ENCODE results near the gene HOATZ.

HOATZ gene

DNA sequence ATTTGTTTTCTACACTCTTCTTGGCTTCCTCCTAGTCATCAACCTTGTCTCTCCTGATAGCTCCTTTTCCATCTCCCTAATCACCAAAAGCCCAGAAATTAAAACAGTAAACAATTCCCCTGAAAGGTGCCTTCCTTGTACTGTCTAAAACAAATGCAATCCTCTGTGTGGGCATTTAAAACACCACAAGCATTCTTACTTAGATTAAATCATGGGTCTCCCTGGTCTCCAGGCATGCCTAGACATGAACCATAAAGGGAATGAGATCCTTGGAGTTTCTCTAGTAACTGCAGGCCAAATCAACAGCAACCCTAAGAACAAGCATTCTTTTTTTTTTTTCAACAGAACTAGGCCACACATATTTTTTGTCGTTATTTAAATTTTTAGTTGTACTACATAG, 4.3 kb upstream of the HOATZ start:
- Mint-ChIP-seq H3K27ac (no peak overlapping the region), H3K4me1 (peaks cover 3% of the 10 kb centered on the region), H3K4me3 (no peak overlapping the region), H3K36me3 (peaks cover 3% of the 10 kb centered on the region), H3K27me3 (peaks cover 44% of the 10 kb centered on the region), H3K9me3 (no peaks in the 10 kb centered on the region)

DNA sequence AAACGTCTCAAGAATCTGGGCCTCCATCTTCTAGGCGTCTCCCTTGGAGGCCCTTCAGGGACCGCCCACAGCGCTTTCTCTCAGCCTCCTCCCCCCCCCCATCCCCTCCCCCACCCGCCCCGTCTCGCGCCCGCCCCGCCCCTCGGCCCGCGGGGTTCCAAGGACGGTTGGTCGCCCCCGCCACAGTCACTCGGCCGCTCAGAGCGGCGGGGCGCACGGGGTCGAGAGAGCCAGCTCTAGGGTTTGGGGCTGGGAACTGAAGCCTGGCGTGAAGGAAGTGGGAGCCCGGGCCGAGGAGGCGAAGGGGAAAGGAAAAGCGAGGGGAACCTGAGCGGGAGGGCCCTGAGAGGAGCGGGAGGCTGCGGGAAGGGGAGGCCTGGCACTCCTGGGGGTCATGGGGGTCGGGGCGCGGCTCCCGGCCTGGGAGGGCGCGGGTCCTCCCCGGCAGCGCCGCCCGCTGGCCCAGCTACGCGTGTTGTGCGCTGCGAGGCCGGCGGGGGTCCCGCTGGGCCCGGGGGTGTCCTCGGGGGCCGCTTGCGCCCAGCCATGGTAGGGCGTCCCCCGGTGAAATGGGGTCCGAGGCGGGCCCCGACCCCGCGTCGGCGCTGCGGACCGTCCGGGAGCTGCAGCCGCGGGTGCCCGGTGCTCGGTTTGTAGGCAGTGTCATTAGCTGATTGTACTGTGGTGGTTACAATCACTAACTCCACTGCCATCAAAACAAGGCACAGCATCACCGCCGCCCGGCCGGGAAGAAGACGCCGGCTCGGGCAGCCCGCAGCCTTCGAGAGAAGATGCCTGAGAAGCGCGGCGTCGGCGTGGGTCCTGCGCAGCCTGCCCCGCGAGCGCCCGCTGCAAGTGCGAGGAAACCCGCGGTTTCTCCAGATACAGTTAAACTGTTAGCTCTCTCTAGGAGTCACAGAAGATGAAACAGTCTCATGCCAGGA, 2.0 kb upstream of the HOATZ start, which contains the start of gene BTG4:
TSS of gene BTG4 (minus strand) at position 91 of the 944 bp plus-strand sequence. CDS start 13,610 bp downstream, outside the sequence.
- H3K36me3 Mint-ChIP-seq: peaks cover 3% of the 10 kb centered on the region
- peak within 1 kb of the TSS; percentile 62 for H3K4me3 Mint-ChIP-seq
- H3K27ac Mint-ChIP-seq: no peak within 1 kb of the TSS
- no peaks in the 10 kb centered on the region for H3K9me3 Mint-ChIP-seq
- peaks cover 3% of the 10 kb centered on the region for H3K4me1 Mint-ChIP-seq
- peaks cover 38% of the 10 kb centered on the region for H3K27me3 Mint-ChIP-seq

DNA sequence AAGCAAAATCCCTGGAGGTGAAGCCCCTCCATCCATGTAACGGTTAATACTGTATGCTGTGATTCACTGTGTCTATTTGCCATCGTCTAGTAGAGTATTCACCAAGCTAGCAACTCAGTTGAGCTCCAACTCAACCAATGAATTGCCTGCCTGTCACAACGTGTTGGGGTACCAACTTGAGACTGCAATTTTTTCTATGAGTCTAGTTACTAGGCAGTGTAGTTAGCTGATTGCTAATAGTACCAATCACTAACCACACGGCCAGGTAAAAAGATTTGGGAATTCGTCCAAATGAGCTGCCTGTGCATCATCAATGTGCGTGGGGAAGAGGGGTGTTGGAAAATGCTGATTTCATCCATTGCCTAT, 1.4 kb upstream of the HOATZ start:
- Mint-ChIP-seq H3K27me3 (peaks cover 34% of the 10 kb centered on the region), H3K4me3 (peak overlapping the region; percentile 57), H3K9me3 (no peaks in the 10 kb centered on the region), H3K4me1 (peaks cover 3% of the 10 kb centered on the region), H3K36me3 (peaks cover 5% of the 10 kb centered on the region), H3K27ac (no peak overlapping the region)

DNA sequence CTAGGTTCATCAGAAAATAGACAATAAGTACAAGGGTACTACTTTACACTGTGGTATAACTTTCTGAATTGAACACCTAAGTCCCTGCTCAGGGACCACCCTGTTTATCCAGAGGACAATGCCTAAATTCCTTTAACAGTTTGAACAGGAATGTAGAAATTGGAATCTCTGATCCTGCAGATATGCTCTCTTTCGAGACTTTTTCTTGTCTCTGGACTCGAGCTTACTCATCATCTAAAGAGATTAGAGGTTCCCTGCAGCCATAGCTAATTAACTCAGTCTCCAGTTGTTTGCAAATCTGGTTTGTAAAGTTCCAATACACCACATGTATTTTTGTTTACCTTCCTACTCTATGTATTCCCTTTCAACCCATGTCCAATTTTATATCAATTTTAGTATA, 1.0 kb downstream of the HOATZ start:
- H3K27ac Mint-ChIP-seq: no peak overlapping the region
- H3K4me3 Mint-ChIP-seq: no peak overlapping the region
- peaks cover 3% of the 10 kb centered on the region for H3K4me1 Mint-ChIP-seq
- peaks cover 29% of the 10 kb centered on the region for H3K27me3 Mint-ChIP-seq
- H3K9me3 Mint-ChIP-seq: no peaks in the 10 kb centered on the region
- H3K36me3 Mint-ChIP-seq: peaks cover 2% of the 10 kb centered on the region

DNA sequence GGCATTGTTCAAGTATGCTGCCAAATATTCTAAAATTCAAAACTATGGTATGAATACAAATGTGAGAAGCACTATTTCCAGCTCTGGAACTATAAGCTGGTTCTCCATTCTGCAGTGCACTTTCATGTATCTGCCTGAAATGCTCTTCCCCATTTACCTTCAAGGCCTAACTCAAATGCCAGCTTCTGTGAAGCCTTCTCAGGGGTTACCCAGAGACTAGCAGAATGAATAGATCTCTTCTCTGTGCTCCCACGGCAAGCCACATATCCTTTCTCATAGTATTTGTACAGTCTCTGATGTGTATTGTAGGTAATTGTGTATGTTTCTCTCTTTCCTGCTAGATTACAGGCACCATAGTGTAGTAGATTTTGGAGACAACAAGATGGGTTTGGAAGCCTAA, 4.1 kb downstream of the HOATZ start:
- H3K27ac Mint-ChIP-seq: no peak overlapping the region
- no peaks in the 10 kb centered on the region for H3K9me3 Mint-ChIP-seq
- H3K36me3 Mint-ChIP-seq: peaks cover 2% of the 10 kb centered on the region
- H3K4me1 Mint-ChIP-seq: peaks cover 5% of the 10 kb centered on the region
- peaks cover 14% of the 10 kb centered on the region for H3K27me3 Mint-ChIP-seq
- H3K4me3 Mint-ChIP-seq: no peak overlapping the region

DNA sequence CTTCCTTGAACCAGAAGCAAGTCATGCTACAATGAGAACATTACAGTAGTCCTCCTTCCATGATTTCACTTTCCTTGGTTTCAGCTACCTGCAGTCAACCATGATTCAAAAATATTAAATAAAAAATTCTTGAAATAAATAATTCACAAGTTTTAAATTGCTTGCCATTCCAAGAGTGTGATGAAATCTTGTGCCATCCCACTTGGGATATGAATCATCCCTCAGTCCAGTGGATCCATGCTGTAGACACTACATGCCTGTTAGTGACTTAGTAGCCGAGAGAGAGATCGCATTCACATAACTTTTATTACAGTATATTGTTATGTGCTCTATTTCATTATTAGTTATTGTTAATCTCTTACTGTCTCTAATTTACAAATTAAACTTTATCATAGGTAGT, 6.0 kb downstream of the HOATZ start:
- H3K27me3 Mint-ChIP-seq: peaks cover 2% of the 10 kb centered on the region
- H3K4me3 Mint-ChIP-seq: no peak overlapping the region
- H3K4me1 Mint-ChIP-seq: peaks cover 5% of the 10 kb centered on the region
- H3K36me3 Mint-ChIP-seq: peaks cover 2% of the 10 kb centered on the region
- H3K9me3 Mint-ChIP-seq: no peaks in the 10 kb centered on the region
- no peak overlapping the region for H3K27ac Mint-ChIP-seq

DNA sequence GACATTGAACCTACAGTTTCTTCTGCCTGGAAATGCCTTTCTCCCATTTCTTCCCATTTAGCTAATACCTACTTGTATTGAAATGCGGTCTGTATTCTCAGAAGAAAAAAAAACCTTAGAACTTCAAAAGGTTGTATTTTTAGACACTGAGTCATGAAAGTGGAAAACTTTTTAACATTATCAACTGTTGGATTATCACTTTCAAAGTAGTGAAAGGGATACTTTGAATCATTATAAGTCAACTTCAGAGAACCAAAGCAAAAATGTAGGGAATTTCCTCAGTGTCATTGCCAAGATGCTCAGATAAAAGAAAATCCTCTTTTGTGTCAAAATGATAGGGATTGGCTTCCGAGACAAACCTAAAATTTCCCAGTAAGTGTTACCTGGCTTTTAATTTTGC, 6.6 kb downstream of the HOATZ start:
- Mint-ChIP-seq H3K4me3 (no peak overlapping the region), H3K9me3 (no peaks in the 10 kb centered on the region), H3K36me3 (peaks cover 2% of the 10 kb centered on the region), H3K27me3 (peaks cover 2% of the 10 kb centered on the region), H3K4me1 (peaks cover 11% of the 10 kb centered on the region), H3K27ac (peak overlapping the region; percentile 24)

DNA sequence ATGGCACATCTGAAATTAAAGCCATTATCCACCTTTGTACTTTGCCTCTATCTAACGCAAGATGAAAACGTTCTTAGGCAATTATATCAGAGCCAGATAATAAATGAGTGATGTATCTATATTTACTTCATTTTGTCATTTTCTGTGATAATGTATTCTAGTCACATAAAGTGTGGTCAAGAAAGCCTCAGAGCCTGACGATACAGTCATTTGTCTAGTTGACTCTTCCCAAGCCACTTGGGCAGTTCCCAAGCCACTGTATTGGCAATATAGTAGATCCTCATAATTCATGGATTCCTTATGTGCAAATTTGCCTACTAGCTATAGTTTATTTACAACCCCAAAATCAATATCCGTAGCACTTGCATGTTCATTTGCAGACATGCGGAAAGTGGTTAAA, 7.8 kb downstream of the HOATZ start:
- no peaks in the 10 kb centered on the region for H3K9me3 Mint-ChIP-seq

DNA sequence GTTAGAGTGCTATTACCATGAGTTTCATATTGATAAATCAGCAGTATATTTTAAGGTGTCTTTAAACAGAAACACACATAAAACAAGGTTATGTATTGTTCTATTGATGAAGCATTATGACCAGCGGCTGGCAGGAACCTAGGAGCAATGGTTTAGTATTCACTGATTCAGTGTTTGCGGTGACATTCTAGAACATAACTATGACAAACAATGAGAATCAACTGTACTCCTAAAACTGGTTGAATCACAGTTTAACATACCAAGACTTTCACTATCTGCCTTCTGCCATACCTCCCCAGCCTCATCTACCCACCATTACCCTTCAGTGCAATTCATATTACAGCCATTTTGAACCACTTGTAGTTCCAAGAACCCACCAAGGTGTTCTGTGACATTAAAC, 8.8 kb downstream of the HOATZ start:
- no peak overlapping the region for H3K27ac Mint-ChIP-seq
- no peaks in the 10 kb centered on the region for H3K36me3 Mint-ChIP-seq
- peaks cover 24% of the 10 kb centered on the region for H3K4me1 Mint-ChIP-seq
- no peak overlapping the region for H3K4me3 Mint-ChIP-seq
- no peaks in the 10 kb centered on the region for H3K9me3 Mint-ChIP-seq
- H3K27me3 Mint-ChIP-seq: no peaks in the 10 kb centered on the region

More for the DNA sequence above, 7.8 kb downstream of the HOATZ start:
- Mint-ChIP-seq H3K27ac (no peak overlapping the region), H3K36me3 (peaks cover 2% of the 10 kb centered on the region), H3K4me1 (peaks cover 18% of the 10 kb centered on the region), H3K4me3 (no peak overlapping the region), H3K27me3 (peaks cover 2% of the 10 kb centered on the region)

DNA sequence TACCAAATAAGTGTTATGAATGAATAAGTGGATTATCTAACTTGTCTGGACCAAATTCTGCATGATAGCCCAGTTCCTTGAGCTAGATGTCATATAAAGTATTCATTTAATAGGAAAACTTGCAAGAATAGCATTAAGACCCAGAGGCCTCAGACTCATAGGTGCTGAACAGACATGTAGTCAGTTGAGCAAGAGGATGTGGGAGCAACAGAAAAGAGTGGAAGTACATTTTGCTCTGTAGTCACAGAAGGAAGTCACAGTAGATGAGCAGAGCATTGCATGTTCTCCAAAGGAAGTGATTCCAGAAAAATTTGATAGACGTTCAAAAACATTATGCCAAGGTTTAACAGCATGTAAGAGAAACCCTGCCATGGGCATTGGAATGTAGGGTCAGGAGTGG, 9.5 kb downstream of the HOATZ start:
- Mint-ChIP-seq H3K9me3 (no peaks in the 10 kb centered on the region), H3K27ac (peak overlapping the region; percentile 1), H3K4me1 (peaks cover 31% of the 10 kb centered on the region), H3K27me3 (no peaks in the 10 kb centered on the region), H3K4me3 (no peak overlapping the region), H3K36me3 (no peaks in the 10 kb centered on the region)

DNA sequence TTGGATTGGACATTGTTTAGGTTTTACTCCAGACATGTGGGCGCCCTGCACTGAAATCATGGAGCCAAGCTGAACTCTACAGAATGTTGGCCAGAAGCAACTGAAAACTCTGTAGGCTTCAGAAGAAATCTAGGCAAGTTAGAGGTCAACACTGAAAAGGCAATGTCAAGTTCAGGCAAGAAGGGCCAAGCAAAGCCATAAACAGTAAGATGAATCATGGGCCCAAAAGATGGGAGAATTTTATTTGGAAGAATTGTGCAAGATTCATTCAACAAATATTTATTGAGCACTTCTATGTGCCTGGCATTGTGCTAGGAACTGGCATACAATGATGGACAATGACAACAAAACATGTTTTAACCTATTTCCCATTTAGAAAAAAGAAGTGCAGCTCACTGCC, 10.9 kb downstream of the HOATZ start:
- Mint-ChIP-seq H3K9me3 (no peaks in the 10 kb centered on the region), H3K4me1 (peaks cover 38% of the 10 kb centered on the region), H3K36me3 (no peaks in the 10 kb centered on the region), H3K4me3 (no peak overlapping the region), H3K27me3 (no peaks in the 10 kb centered on the region), H3K27ac (no peak overlapping the region)

DNA sequence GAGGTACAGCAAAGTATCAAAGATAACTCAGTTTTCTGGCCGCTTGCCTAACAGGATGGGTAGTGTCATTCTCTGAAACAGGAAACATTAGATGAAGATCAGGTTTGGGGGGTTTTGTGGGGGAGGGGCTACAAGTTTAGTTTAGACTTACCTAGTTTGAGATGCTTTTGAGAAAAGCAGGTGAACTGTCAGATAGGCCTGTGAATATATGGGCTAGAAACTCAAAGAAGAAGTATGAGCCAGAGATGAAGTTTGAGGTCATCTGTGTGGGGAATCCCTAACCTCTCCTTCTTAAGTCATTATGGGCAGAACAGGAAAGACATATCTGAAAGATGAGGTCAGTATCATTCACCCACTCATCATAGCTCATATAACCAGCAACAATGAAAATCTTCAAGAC, 11.9 kb downstream of the HOATZ start:
- peaks cover 38% of the 10 kb centered on the region for H3K4me1 Mint-ChIP-seq
- no peak overlapping the region for H3K27ac Mint-ChIP-seq
- no peaks in the 10 kb centered on the region for H3K9me3 Mint-ChIP-seq
- no peaks in the 10 kb centered on the region for H3K36me3 Mint-ChIP-seq
- H3K4me3 Mint-ChIP-seq: no peak overlapping the region
- H3K27me3 Mint-ChIP-seq: no peaks in the 10 kb centered on the region

DNA sequence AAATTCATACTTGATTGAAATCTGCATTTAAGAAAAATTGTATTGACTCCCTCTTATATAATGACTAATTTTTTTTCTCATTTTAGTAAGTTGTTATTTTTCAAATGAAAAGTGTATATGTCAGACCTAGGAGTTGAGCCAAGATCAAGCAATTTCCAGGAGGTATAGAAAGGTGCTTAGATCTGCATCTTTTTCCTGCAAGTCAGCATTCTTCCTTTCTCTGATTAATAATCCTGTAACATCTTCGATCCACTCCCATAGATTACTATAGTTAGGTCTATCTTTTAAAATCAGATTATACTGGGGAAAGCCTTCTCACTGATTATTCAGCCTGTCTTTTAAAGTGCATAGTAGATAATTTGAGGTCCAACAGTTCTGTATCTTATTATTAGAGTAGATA, 12.7 kb downstream of the HOATZ start:
- Mint-ChIP-seq H3K9me3 (no peaks in the 10 kb centered on the region), H3K27ac (no peak overlapping the region), H3K27me3 (no peaks in the 10 kb centered on the region), H3K4me1 (peaks cover 43% of the 10 kb centered on the region), H3K36me3 (no peaks in the 10 kb centered on the region), H3K4me3 (no peak overlapping the region)

DNA sequence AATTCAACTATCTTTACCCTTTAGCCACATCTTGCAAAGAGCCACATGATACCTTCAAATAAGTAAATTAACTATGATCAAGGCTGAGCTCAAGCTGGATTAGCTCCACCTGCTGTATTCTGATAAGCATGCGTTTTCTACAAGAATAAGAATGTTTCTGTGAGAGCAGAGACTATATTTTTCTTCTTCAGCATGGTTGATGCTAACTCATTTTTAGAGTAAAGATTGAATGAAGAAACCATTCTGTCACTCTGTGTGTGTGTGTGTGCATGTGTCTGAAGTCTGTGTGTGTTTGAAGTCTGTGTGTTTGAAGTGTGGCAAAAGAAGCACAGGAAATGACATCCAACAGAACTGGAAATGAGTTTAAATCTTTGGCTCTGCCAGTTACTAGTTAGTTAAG, 14.0 kb downstream of the HOATZ start:
- peaks cover 45% of the 10 kb centered on the region for H3K4me1 Mint-ChIP-seq
- no peaks in the 10 kb centered on the region for H3K36me3 Mint-ChIP-seq
- H3K9me3 Mint-ChIP-seq: no peaks in the 10 kb centered on the region
- H3K4me3 Mint-ChIP-seq: peak overlapping the region; percentile 5
- peak overlapping the region; percentile 57 for H3K27ac Mint-ChIP-seq
- no peaks in the 10 kb centered on the region for H3K27me3 Mint-ChIP-seq

DNA sequence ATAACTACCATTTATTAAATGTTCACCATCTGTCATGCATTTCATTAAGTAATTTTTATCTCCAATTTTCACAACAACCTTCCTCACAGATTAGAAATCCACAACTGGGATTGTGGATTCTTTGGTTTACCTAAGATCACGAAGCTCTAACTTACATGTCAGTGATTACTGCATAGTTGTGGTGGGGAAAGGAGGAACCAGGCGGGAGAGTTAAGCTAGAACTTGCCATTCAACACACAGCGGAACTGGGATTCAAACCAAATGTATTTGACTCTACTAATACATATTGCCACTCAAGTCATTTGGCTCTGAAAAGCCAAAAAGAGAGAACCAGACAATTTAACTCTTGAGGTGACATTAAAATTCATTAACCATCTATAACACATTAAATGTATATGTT, 15.5 kb downstream of the HOATZ start:
- Mint-ChIP-seq H3K27ac (no peak overlapping the region), H3K4me1 (peaks cover 45% of the 10 kb centered on the region), H3K4me3 (no peak overlapping the region), H3K9me3 (no peaks in the 10 kb centered on the region), H3K36me3 (no peaks in the 10 kb centered on the region), H3K27me3 (peaks cover 9% of the 10 kb centered on the region)

DNA sequence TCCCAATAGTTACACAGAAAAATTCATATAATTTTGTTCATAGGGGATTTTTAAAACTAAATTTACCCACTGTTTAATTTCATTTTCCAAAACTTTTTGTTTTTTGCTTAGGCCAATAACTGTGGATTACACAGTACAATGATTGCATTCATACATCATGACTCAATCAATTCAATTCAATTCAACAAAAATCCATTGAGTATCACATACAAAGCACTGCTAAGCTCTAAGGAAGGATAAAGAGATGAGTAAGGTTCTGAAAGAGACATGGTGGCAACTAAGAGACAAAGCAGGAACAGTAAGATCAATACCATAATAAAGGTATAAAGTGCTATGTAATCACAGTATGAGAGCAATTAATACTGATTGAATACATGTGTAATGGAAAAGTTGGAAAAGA, 16.6 kb downstream of the HOATZ start:
- no peaks in the 10 kb centered on the region for H3K9me3 Mint-ChIP-seq
- H3K4me1 Mint-ChIP-seq: peaks cover 40% of the 10 kb centered on the region
- H3K27me3 Mint-ChIP-seq: peaks cover 9% of the 10 kb centered on the region
- H3K27ac Mint-ChIP-seq: no peak overlapping the region
- no peaks in the 10 kb centered on the region for H3K36me3 Mint-ChIP-seq
- no peak overlapping the region for H3K4me3 Mint-ChIP-seq
